Measurements from ENCODE around the gene FGD5. TPM values are rescaled to one million over a fixed set of nuclear protein-coding genes. Genes with fewer than 3 reads are reported as not detected.

Gene FGD5
- total and polyA plus RNA-seq, 2 donors (not counting 1 experiment from before 2014, with no cell fraction given), result not detected

- ATAC-seq (ENCODE audit: low read depth) (no peak), DNase-seq (no peak)
- H3K9me3 Mint-ChIP-seq (ENCODE audit: insufficient read depth), result no peaks in the 10 kb centered on the region
- ChIA-PET POLR2A (no interaction called here), CTCF (no interaction called here)
- no peak overlapping the region for H3K4me3 Mint-ChIP-seq
- Histone ChIP-seq H3K27ac (ENCODE audit: low read length in 2 of 2) (no peak overlapping the region), H2AFZ (ENCODE audit: insufficient read depth, low read depth, low read length, poor library complexity, severe bottlenecking) (no peak overlapping the region), H3K9me3 (ENCODE audit: control extremely low read depth in 1 of 3, control insufficient read depth in 2 of 3, insufficient read depth in 1 of 3, low read length in 2 of 3) (no peaks in the 10 kb centered on the region), H3K79me2 (ENCODE audit: control insufficient read depth, insufficient read depth, low read length) (no peaks in the 10 kb centered on the region), H3K36me3 (replicated peaks in 1 of 2; ENCODE audit: control extremely low read depth in 1 of 2, control insufficient read depth in 1 of 2, extremely low read depth in 1 of 2, insufficient read depth in 2 of 2, low read length in 1 of 2) (no peaks in the 10 kb centered on the region), H3K4me1 (ENCODE audit: control insufficient read depth in 2 of 2, insufficient read depth in 2 of 2, low read length in 2 of 2) (peaks cover 0 to 6% of the 10 kb centered on the region in 2 donors), H3K9ac (ENCODE audit: low read length) (no peak overlapping the region), H3K27me3 (replicated peaks in 1 of 4; ENCODE audit: control extremely low read depth in 1 of 4, control insufficient read depth in 3 of 4, insufficient read depth in 4 of 4, low read length in 3 of 4) (peaks cover 0 to 8% (median 3%) of the 10 kb centered on the region in 4 experiments), H3K4me2 (replicated peaks; ENCODE audit: low read depth, low read length, poor library complexity, severe bottlenecking) (no peak overlapping the region), H3K4me3 (ENCODE audit: control extremely low read depth in 1 of 5, extremely low read depth in 1 of 5, insufficient read depth in 1 of 5, low read depth in 2 of 5, low read length in 4 of 5) (no peak overlapping the region), H4K20me1 (ENCODE audit: control insufficient read depth, insufficient read depth, low read length, poor library complexity, severe bottlenecking) (no peaks in the 10 kb centered on the region)
- peaks cover 23% of the 10 kb centered on the region for H3K27me3 Mint-ChIP-seq
- 77% methylated on average over 7 of the region's 11 CpGs for WGBS (ENCODE audit: insufficient coverage)
- H3K4me1 Mint-ChIP-seq, result peaks cover 6% of the 10 kb centered on the region
- no peak overlapping the region for H3K27ac Mint-ChIP-seq
- no peak for TF ChIP-seq CTCF (IDR thresholded peaks at IDR 0.05)
- TF ChIP-seq EZH2 (IDR thresholded peaks at IDR 0.05; ENCODE audit: borderline replicate concordance, insufficient read depth, low read depth, low read length, poor library complexity, severe bottlenecking), result no peak
- intact Hi-C loops (cut with micrococcal nuclease), result no loop called here
These were observed 65.9 kb downstream of the FGD5 start for GRCh38 chr3:14884665-14885064.

- peaks cover 26% of the 10 kb centered on the region for H3K27me3 Mint-ChIP-seq
- ChIA-PET POLR2A (no interaction called here), CTCF (no interaction called here)
- ATAC-seq (ENCODE audit: low read depth) (no peak), DNase-seq (no peak)
- H3K4me3 ChIP-seq (ENCODE audit: control extremely low read depth in 1 of 5, extremely low read depth in 1 of 5, insufficient read depth in 1 of 5, low read depth in 2 of 5, low read length in 4 of 5), result no peak overlapping the region
- no peak overlapping the region for H2AFZ ChIP-seq (ENCODE audit: insufficient read depth, low read depth, low read length, poor library complexity, severe bottlenecking)
- peaks cover 6% of the 10 kb centered on the region for H3K4me1 Mint-ChIP-seq
- TF ChIP-seq EZH2 (IDR thresholded peaks at IDR 0.05; ENCODE audit: borderline replicate concordance, insufficient read depth, low read depth, low read length, poor library complexity, severe bottlenecking) (no peak), CTCF (IDR thresholded peaks at IDR 0.05) (no peak)
- H3K27me3 ChIP-seq (replicated peaks in 1 of 4; ENCODE audit: control extremely low read depth in 1 of 4, control insufficient read depth in 3 of 4, insufficient read depth in 4 of 4, low read length in 3 of 4), result peaks cover 0 to 8% (median 3%) of the 10 kb centered on the region in 4 experiments
- H3K9me3 Mint-ChIP-seq (ENCODE audit: insufficient read depth), result no peaks in the 10 kb centered on the region
- no peak overlapping the region for H3K27ac Mint-ChIP-seq
- H4K20me1 ChIP-seq (ENCODE audit: control insufficient read depth, insufficient read depth, low read length, poor library complexity, severe bottlenecking), result no peaks in the 10 kb centered on the region
- no peaks in the 10 kb centered on the region for H3K79me2 ChIP-seq (ENCODE audit: control insufficient read depth, insufficient read depth, low read length)
- no peak overlapping the region for H3K4me3 Mint-ChIP-seq
- no peak overlapping the region for H3K4me2 ChIP-seq (replicated peaks; ENCODE audit: low read depth, low read length, poor library complexity, severe bottlenecking)
- 74% methylated on average over 8 of the region's 13 CpGs for WGBS (ENCODE audit: insufficient coverage)
- no peaks in the 10 kb centered on the region for H3K36me3 ChIP-seq (replicated peaks in 1 of 2; ENCODE audit: control extremely low read depth in 1 of 2, control insufficient read depth in 1 of 2, extremely low read depth in 1 of 2, insufficient read depth in 2 of 2, low read length in 1 of 2)
- intact Hi-C loops (cut with micrococcal nuclease), result no loop called here
- no peak overlapping the region for H3K9ac ChIP-seq (ENCODE audit: low read length)
- H3K9me3 ChIP-seq (ENCODE audit: control extremely low read depth in 1 of 3, control insufficient read depth in 2 of 3, insufficient read depth in 1 of 3, low read length in 2 of 3), result no peaks in the 10 kb centered on the region
- H3K4me1 ChIP-seq (ENCODE audit: control insufficient read depth in 2 of 2, insufficient read depth in 2 of 2, low read length in 2 of 2), result peaks cover 0 to 6% of the 10 kb centered on the region in 2 donors
- no peak overlapping the region for H3K27ac ChIP-seq (ENCODE audit: low read length in 2 of 2)
These were observed 66.5 kb downstream of the FGD5 start for GRCh38 chr3:14885307-14885706.
